Mammary epithelial cell (primary cell): ENCODE data around the gene ADCY4.

ENCODE experiments used
- CTCF ChIP-seq, 2 donors: IDR thresholded peaks in 1 of 2; conservative IDR thresholded peaks in 1 of 2; 2 replicates each; pipeline ENCODE4 v1.5.1; 2011 to 2012; ENCODE audit warnings: inconsistent platforms in 2 of 2, low read length in 2 of 2, mild to moderate bottlenecking in 2 of 2, control low read depth in 1 of 2, low read depth in 1 of 2; ENCODE audit not compliant: insufficient read depth in 1 of 2; ENCODE audit errors: extremely low read depth in 1 of 2
- EZH2 ChIP-seq: IDR thresholded peaks from 2 replicates; pipeline ENCODE4 v1.6.1; 2012; ENCODE audit warnings: low read length, inconsistent platforms, borderline replicate concordance

GRCh38 chr14:24335461-24336171, 745 bp upstream of the ADCY4 start:
- TF ChIP-seq EZH2 (no peak), CTCF (conservative IDR thresholded peaks at IDR 0.05 in 1 of 2, IDR thresholded peaks at IDR 0.05 in 1 of 2; ENCODE audit: extremely low read depth in 1 of 2, insufficient read depth in 1 of 2, low read depth in 1 of 2, low read length in 2 of 2) (no peak)
